Activated T-helper 1 cell treated with anti-CD3 and anti-CD28 coated beads, Interleukin-12 subunit alpha, Interleukin-12 subunit beta, Interleukin-2, Interleukin-4 antibody, amounts not matched to agents 30 ng/mL and 10 ng/mL and 1 ng/mL, durations not matched to agents 14 hours and 24 hours and 36 hours (primary cell): ENCODE data around the gene SERPINA4. TPM values are rescaled to one million over a fixed set of nuclear protein-coding genes. Genes with fewer than 3 reads are reported as not detected.
"Not testable (repeated sequence)": the region's sequence is repeated elsewhere in the genome, so short reads cannot be mapped to it uniquely, and the experiment has no call there.

Experiments used
- DNase-seq: peaks from one replicate; pipeline ENCODE4 v3.0.0; 2021; ENCODE audit warnings: low spot score
- H3K27ac Mint-ChIP-seq: one replicate; pipeline ENCODE4 v1.8.0; 2021; ENCODE audit warnings: mild to moderate bottlenecking, mixed read lengths
- H3K27me3 Mint-ChIP-seq: one replicate; pipeline ENCODE4 v1.8.0; 2022; ENCODE audit warnings: mild to moderate bottlenecking, moderate library complexity, mixed read lengths; ENCODE audit not compliant: insufficient read depth
- H3K36me3 Mint-ChIP-seq: one replicate; pipeline ENCODE4 v1.8.0; 2021; ENCODE audit warnings: low read depth, mixed read lengths
- H3K4me1 Mint-ChIP-seq: one replicate; pipeline ENCODE4 v1.8.0; 2021; ENCODE audit warnings: low read depth, mixed read lengths
- H3K4me3 Mint-ChIP-seq: one replicate; pipeline ENCODE4 v1.8.0; 2021; ENCODE audit warnings: mild to moderate bottlenecking, moderate library complexity, mixed read lengths
- H3K9me3 Mint-ChIP-seq: one replicate; pipeline ENCODE4 v1.8.0; 2021; ENCODE audit warnings: mixed read lengths
- intact Hi-C: fragments of 100-400 bp; cut with micrococcal nuclease; formaldehyde crosslinking; loops from one replicate; pipeline ENCODE4 v1.15.1; 2024
- total RNA-seq: library from RNA; stranded (reverse); gene quantifications from 2 replicates; pipeline ENCODE4 v1.2.3, GENCODE V29; 2022

The SERPINA4 gene
- total RNA-seq, 1 donor from 2014 or later, result not detected

GRCh38 chr14:94593749-94594431 is 32.6 kb downstream of the SERPINA4 start:
- H3K4me1 Mint-ChIP-seq, result no peaks in the 10 kb centered on the region
- no peak for DNase-seq
- H3K4me3 Mint-ChIP-seq, result no peak overlapping the region
- H3K36me3 Mint-ChIP-seq, result no peaks in the 10 kb centered on the region
- no peaks in the 10 kb centered on the region for H3K27me3 Mint-ChIP-seq
- H3K27ac Mint-ChIP-seq, result no peak overlapping the region
- intact Hi-C loops, result no loop called here
- H3K9me3 Mint-ChIP-seq, result no peaks in the 10 kb centered on the region

GRCh38 chr14:94594441-94594840 is 33.2 kb downstream of the SERPINA4 start:
- no peak for DNase-seq
- no peaks in the 10 kb centered on the region for H3K27me3 Mint-ChIP-seq
- no peak overlapping the region for H3K4me3 Mint-ChIP-seq
- no peaks in the 10 kb centered on the region for H3K9me3 Mint-ChIP-seq
- H3K36me3 Mint-ChIP-seq, result no peaks in the 10 kb centered on the region
- H3K27ac Mint-ChIP-seq, result no peak overlapping the region
- intact Hi-C loops, result no loop called here
- no peaks in the 10 kb centered on the region for H3K4me1 Mint-ChIP-seq

GRCh38 chr14:94595912-94596311 is 34.7 kb downstream of the SERPINA4 start:
- Mint-ChIP-seq H3K27me3 (no peaks in the 10 kb centered on the region), H3K4me1 (no peaks in the 10 kb centered on the region), H3K4me3 (no peak overlapping the region), H3K27ac (no peak overlapping the region), H3K9me3 (no peaks in the 10 kb centered on the region), H3K36me3 (no peaks in the 10 kb centered on the region)
- intact Hi-C loops, result no loop called here
- DNase-seq, result no peak

GRCh38 chr14:94596361-94596760 is 35.1 kb downstream of the SERPINA4 start:
- Mint-ChIP-seq H3K27me3 (peaks cover 1% of the 10 kb centered on the region), H3K36me3 (no peaks in the 10 kb centered on the region), H3K9me3 (no peaks in the 10 kb centered on the region), H3K4me3 (no peak overlapping the region), H3K27ac (no peak overlapping the region), H3K4me1 (no peaks in the 10 kb centered on the region)
- no peak for DNase-seq
- intact Hi-C loops, result no loop called here

- H3K4me1 Mint-ChIP-seq, result no peaks in the 10 kb centered on the region
- intact Hi-C loops, result no loop called here
Measured at GRCh38 chr14:94597788-94598187, 36.5 kb downstream of the SERPINA4 start.

GRCh38 chr14:94598506-94598815 is 37.2 kb downstream of the SERPINA4 start:
- Mint-ChIP-seq H3K9me3 (no peaks in the 10 kb centered on the region), H3K4me3 (no peak overlapping the region), H3K36me3 (no peaks in the 10 kb centered on the region), H3K27me3 (peaks cover 1% of the 10 kb centered on the region), H3K4me1 (no peaks in the 10 kb centered on the region), H3K27ac (no peak overlapping the region)
- intact Hi-C loops, result no loop called here
- no peak for DNase-seq

More at GRCh38 chr14:94597788-94598187, 36.5 kb downstream of the SERPINA4 start:
- H3K4me3 Mint-ChIP-seq, result no peak overlapping the region
- DNase-seq, result no peak
- H3K9me3 Mint-ChIP-seq, result no peaks in the 10 kb centered on the region
- H3K36me3 Mint-ChIP-seq, result no peaks in the 10 kb centered on the region
- H3K27ac Mint-ChIP-seq, result no peak overlapping the region
- H3K27me3 Mint-ChIP-seq, result peaks cover 1% of the 10 kb centered on the region

GRCh38 chr14:94598816-94599655 is 37.8 kb downstream of the SERPINA4 start:
- no peak overlapping the region for H3K27ac Mint-ChIP-seq
- no peak overlapping the region for H3K4me3 Mint-ChIP-seq
- no peak for DNase-seq
- H3K36me3 Mint-ChIP-seq, result no peaks in the 10 kb centered on the region
- peaks cover 1% of the 10 kb centered on the region for H3K27me3 Mint-ChIP-seq
- H3K4me1 Mint-ChIP-seq, result no peaks in the 10 kb centered on the region
- intact Hi-C loops, result no loop called here
- H3K9me3 Mint-ChIP-seq, result no peaks in the 10 kb centered on the region

GRCh38 chr14:94599656-94600004 is 38.4 kb downstream of the SERPINA4 start:
- no peak for DNase-seq

GRCh38 chr14:94600148-94600545 is 38.9 kb downstream of the SERPINA4 start:
- intact Hi-C loops, result no loop called here
- Mint-ChIP-seq H3K27ac (no peak overlapping the region), H3K4me3 (no peak overlapping the region), H3K36me3 (no peaks in the 10 kb centered on the region), H3K27me3 (peaks cover 1% of the 10 kb centered on the region), H3K4me1 (no peaks in the 10 kb centered on the region), H3K9me3 (no peaks in the 10 kb centered on the region)
- no peak for DNase-seq

More at GRCh38 chr14:94599656-94600004, 38.4 kb downstream of the SERPINA4 start:
- H3K4me1 Mint-ChIP-seq, result no peaks in the 10 kb centered on the region
- peaks cover 1% of the 10 kb centered on the region for H3K27me3 Mint-ChIP-seq
- no peaks in the 10 kb centered on the region for H3K9me3 Mint-ChIP-seq
- no peaks in the 10 kb centered on the region for H3K36me3 Mint-ChIP-seq
- no peak overlapping the region for H3K4me3 Mint-ChIP-seq
- intact Hi-C loops, result no loop called here
- no peak overlapping the region for H3K27ac Mint-ChIP-seq

GRCh38 chr14:94601884-94602391 is 40.7 kb downstream of the SERPINA4 start:
- H3K9me3 Mint-ChIP-seq, result no peaks in the 10 kb centered on the region
- DNase-seq, result no peak
- no peaks in the 10 kb centered on the region for H3K36me3 Mint-ChIP-seq
- H3K4me1 Mint-ChIP-seq, result no peaks in the 10 kb centered on the region
- peaks cover 1% of the 10 kb centered on the region for H3K27me3 Mint-ChIP-seq
- H3K27ac Mint-ChIP-seq, result no peak overlapping the region
- intact Hi-C loops, result no loop called here
- H3K4me3 Mint-ChIP-seq, result no peak overlapping the region

- Mint-ChIP-seq H3K36me3 (no peaks in the 10 kb centered on the region), H3K4me1 (no peaks in the 10 kb centered on the region), H3K4me3 (no peak overlapping the region), H3K9me3 (no peaks in the 10 kb centered on the region), H3K27me3 (peaks cover 1% of the 10 kb centered on the region), H3K27ac (no peak overlapping the region)
- intact Hi-C loops, result no loop called here
- no peak for DNase-seq
Measured at GRCh38 chr14:94602722-94603121, 41.5 kb downstream of the SERPINA4 start.

- Mint-ChIP-seq H3K27me3 (peaks cover 1% of the 10 kb centered on the region), H3K4me3 (no peak overlapping the region), H3K9me3 (peaks cover 6% of the 10 kb centered on the region), H3K4me1 (no peaks in the 10 kb centered on the region), H3K36me3 (no peaks in the 10 kb centered on the region), H3K27ac (no peak overlapping the region)
- no peak for DNase-seq
- intact Hi-C loops, result no loop called here
Measured at GRCh38 chr14:94605361-94605760, 44.1 kb downstream of the SERPINA4 start.

GRCh38 chr14:94608966-94609365 is 47.7 kb downstream of the SERPINA4 start:
- DNase-seq, H3K9me3 Mint-ChIP-seq, H3K36me3 Mint-ChIP-seq, H3K4me3 Mint-ChIP-seq, intact Hi-C loops, H3K27ac Mint-ChIP-seq, H3K27me3 Mint-ChIP-seq, H3K4me1 Mint-ChIP-seq: not testable (repeated sequence)
